Neural progenitor cell (in vitro differentiated cells): ENCODE measurements around the gene ARID5B. TPM values are rescaled to one million over a fixed set of nuclear protein-coding genes. Genes with fewer than 3 reads are reported as not detected.

Experiments used
- DNase-seq: peaks from one replicate; pipeline ENCODE4 v3.0.0-alpha.2; 2016; ENCODE audit warnings: low spot score
- H2AFZ ChIP-seq: fragments of 200-600 bp; sonication (generic); replicated peaks from 2 replicates; pipeline ENCODE4 v1.6.1; 2016; ENCODE audit warnings: antibody characterized with exemption
- H3F3A ChIP-seq: fragments of 200-600 bp; sonication (generic); 2 replicates; pipeline ENCODE4 v1.6.1; 2016; ENCODE audit warnings: antibody characterized with exemption, low read depth
- H3K27ac ChIP-seq: fragments of 200-600 bp; sonication (generic); 2 replicates; pipeline ENCODE4 v1.5.1; 2016; ENCODE audit warnings: mild to moderate bottlenecking
- H3K27me3 ChIP-seq: fragments of 200-600 bp; sonication (generic); 2 replicates; pipeline ENCODE4 v1.6.1; 2016; ENCODE audit warnings: mild to moderate bottlenecking, moderate library complexity
- H3K36me3 ChIP-seq: fragments of 200-600 bp; sonication (generic); 2 replicates; pipeline ENCODE4 v1.5.1; 2016
- H3K4me1 ChIP-seq: fragments of 200-600 bp; sonication (generic); 2 replicates; pipeline ENCODE4 v1.6.1; 2016; ENCODE audit warnings: mixed run types
- H3K4me2 ChIP-seq: fragments of 200-600 bp; sonication (generic); 2 replicates; pipeline ENCODE4 v1.6.1; 2016
- H3K4me3 ChIP-seq: fragments of 200-600 bp; sonication (generic); 2 replicates; pipeline ENCODE4 v1.5.1; 2016
- H3K79me2 ChIP-seq: fragments of 200-600 bp; sonication (generic); 2 replicates; pipeline ENCODE4 v1.6.1; 2016; ENCODE audit warnings: low read depth
- H3K9ac ChIP-seq: fragments of 200-600 bp; sonication (generic); 2 replicates; pipeline ENCODE4 v1.6.1; 2016
- H3K9me3 ChIP-seq: fragments of 200-600 bp; sonication (generic); 2 replicates; pipeline ENCODE4 v1.5.1; 2016; ENCODE audit warnings: low read depth
- H4K20me1 ChIP-seq: fragments of 200-600 bp; sonication (generic); 2 replicates; pipeline ENCODE4 v1.6.1; 2016; ENCODE audit warnings: low read depth
- H3K27ac Mint-ChIP-seq: 3 replicates; pipeline ENCODE4 v1.8.0; 2021; ENCODE audit warnings: mixed read lengths
- H3K27me3 Mint-ChIP-seq: 2 replicates; pipeline ENCODE4 v1.8.0; 2022; ENCODE audit warnings: low read depth, mild to moderate bottlenecking, inconsistent platforms, moderate library complexity, mixed read lengths; ENCODE audit not compliant: insufficient read depth
- H3K36me3 Mint-ChIP-seq: 3 replicates; pipeline ENCODE4 v1.8.0; 2021; ENCODE audit warnings: mixed read lengths
- H3K4me1 Mint-ChIP-seq: 3 replicates; pipeline ENCODE4 v1.8.0; 2021; ENCODE audit warnings: mixed read lengths
- H3K4me3 Mint-ChIP-seq: 3 replicates; pipeline ENCODE4 v1.8.0; 2021; ENCODE audit warnings: mild to moderate bottlenecking, moderate library complexity, mixed read lengths
- H3K9me3 Mint-ChIP-seq: 3 replicates; pipeline ENCODE4 v1.8.0; 2020; ENCODE audit warnings: mixed read lengths
- EZH2 ChIP-seq: fragments of 200-600 bp; sonication (generic); IDR thresholded peaks from 2 replicates; pipeline ENCODE4 v1.6.1; 2017; ENCODE audit warnings: antibody characterized with exemption, mild to moderate bottlenecking, moderate library complexity
- EZH2phosphoT487 ChIP-seq: fragments of 200-600 bp; sonication (generic); IDR thresholded peaks from 2 replicates; pipeline ENCODE4 v1.6.1; 2017; ENCODE audit warnings: antibody characterized with exemption
- total RNA-seq: library from RNA; depleted of rRNA; stranded (reverse); fragments of >200 nt; gene quantifications from 2 replicates; pipeline ENCODE4 v1.2.3, GENCODE V29; 2015; ENCODE audit warnings: low replicate concordance
- TF ChIP-seq, protein P1 (sequence below): fragments of 200-600 bp; sonication (generic); IDR thresholded peaks from 2 replicates; pipeline ENCODE4 v1.5.1; 2017; ENCODE audit warnings: antibody characterized with exemption, mild to moderate bottlenecking

ARID5B gene
- total RNA-seq, 1 donor from 2014 or later, result 1.5 TPM

DNA sequence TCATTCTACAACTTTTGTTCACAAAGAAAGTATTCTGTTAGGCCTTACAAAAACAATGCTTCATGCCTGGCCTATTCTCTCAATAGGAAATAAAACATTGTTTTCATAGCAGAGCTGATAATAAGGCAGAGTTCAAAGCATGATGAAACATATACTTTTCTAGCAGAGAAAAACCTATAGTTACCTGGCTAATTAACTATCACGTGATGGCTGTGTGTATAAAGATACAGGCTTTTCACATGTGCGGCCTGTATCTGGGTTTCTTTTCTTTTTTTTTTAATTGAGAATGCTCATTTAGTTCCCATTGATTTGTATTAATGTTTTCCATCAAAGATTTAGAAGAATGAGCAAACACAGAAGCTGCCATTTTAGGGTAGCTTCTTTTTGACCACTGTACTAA is 51.7 kb downstream of the ARID5B start:
- Histone ChIP-seq H3K9ac (no peak overlapping the region), H4K20me1 (no peaks in the 10 kb centered on the region), H3K4me2 (no peak overlapping the region), H3K36me3 (no peaks in the 10 kb centered on the region), H3K4me1 (no peaks in the 10 kb centered on the region), H3K9me3 (no peaks in the 10 kb centered on the region), H3K79me2 (no peaks in the 10 kb centered on the region), H2AFZ (no peak overlapping the region), H3K27ac (no peak overlapping the region), H3K4me3 (no peak overlapping the region), H3F3A (no peaks in the 10 kb centered on the region), H3K27me3 (no peaks in the 10 kb centered on the region)
- Mint-ChIP-seq H3K27me3 (no peaks in the 10 kb centered on the region), H3K27ac (no peak overlapping the region), H3K36me3 (peaks cover 4% of the 10 kb centered on the region), H3K4me3 (no peak overlapping the region), H3K9me3 (no peaks in the 10 kb centered on the region), H3K4me1 (no peaks in the 10 kb centered on the region)
- DNase-seq, result no peak
- TF ChIP-seq EZH2 (no peak), EZH2phosphoT487 (no peak)
- TF ChIP-seq, protein P1, sequence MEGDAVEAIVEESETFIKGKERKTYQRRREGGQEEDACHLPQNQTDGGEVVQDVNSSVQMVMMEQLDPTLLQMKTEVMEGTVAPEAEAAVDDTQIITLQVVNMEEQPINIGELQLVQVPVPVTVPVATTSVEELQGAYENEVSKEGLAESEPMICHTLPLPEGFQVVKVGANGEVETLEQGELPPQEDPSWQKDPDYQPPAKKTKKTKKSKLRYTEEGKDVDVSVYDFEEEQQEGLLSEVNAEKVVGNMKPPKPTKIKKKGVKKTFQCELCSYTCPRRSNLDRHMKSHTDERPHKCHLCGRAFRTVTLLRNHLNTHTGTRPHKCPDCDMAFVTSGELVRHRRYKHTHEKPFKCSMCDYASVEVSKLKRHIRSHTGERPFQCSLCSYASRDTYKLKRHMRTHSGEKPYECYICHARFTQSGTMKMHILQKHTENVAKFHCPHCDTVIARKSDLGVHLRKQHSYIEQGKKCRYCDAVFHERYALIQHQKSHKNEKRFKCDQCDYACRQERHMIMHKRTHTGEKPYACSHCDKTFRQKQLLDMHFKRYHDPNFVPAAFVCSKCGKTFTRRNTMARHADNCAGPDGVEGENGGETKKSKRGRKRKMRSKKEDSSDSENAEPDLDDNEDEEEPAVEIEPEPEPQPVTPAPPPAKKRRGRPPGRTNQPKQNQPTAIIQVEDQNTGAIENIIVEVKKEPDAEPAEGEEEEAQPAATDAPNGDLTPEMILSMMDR, result no peak

DNA sequence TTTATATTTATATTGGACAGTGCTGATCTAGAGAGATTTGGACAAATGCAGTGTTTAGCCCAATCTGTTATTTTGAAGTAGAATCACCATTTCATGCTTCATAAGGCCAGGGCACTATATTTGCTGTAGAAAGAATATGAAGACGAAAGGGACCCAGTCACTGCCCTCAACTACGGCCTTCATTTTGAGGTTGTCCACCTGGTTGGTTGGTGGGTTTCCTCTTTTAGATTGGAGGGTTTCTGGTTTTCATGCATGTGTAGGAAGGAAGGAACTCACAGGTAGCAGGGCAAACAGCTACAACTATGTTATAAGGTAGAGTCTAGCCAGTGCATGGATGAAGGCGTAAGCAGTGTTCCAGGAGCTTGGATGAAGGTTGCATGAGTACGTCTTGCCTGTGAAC is 56.3 kb downstream of the ARID5B start:
- no peak overlapping the region for H3K9ac ChIP-seq
- no peaks in the 10 kb centered on the region for H3K36me3 ChIP-seq
- H3K4me1 ChIP-seq, result no peaks in the 10 kb centered on the region
- no peak for DNase-seq
- no peaks in the 10 kb centered on the region for H3K4me1 Mint-ChIP-seq
- TF ChIP-seq, protein P1, result no peak
- TF ChIP-seq EZH2, result no peak
- TF ChIP-seq EZH2phosphoT487, result no peak
- H3K4me3 ChIP-seq, result no peak overlapping the region
- no peak overlapping the region for H3K4me3 Mint-ChIP-seq
- no peak overlapping the region for H3K27ac ChIP-seq
- no peak overlapping the region for H2AFZ ChIP-seq
- H3K9me3 Mint-ChIP-seq, result no peaks in the 10 kb centered on the region
- no peaks in the 10 kb centered on the region for H3K27me3 ChIP-seq
- H3K79me2 ChIP-seq, result no peaks in the 10 kb centered on the region
- no peaks in the 10 kb centered on the region for H4K20me1 ChIP-seq
- no peak overlapping the region for H3K4me2 ChIP-seq
- H3F3A ChIP-seq, result no peaks in the 10 kb centered on the region
- H3K36me3 Mint-ChIP-seq, result no peaks in the 10 kb centered on the region
- no peaks in the 10 kb centered on the region for H3K27me3 Mint-ChIP-seq
- H3K9me3 ChIP-seq, result no peaks in the 10 kb centered on the region
- H3K27ac Mint-ChIP-seq, result no peak overlapping the region

DNA sequence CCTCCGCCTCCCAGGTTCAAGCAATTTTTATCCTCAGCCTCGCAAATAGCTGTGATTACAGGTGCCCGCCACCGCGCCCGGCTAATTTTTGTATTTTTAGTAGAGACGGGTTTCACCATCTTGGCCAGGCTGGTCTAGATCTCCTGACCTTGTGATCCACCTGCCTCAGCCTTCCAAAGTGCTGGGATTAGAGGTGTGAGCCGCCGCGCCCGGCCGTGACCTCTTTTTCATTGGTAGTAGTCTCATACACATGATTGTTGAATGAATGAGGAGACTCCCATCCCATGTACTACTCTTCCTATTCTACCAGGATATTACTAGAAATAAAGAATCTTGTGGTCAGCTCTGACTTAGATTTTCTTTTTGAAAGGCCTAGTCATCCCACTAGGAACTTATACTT is 56.8 kb downstream of the ARID5B start:
- H3K79me2 ChIP-seq, result no peaks in the 10 kb centered on the region
- Mint-ChIP-seq H3K4me1 (no peaks in the 10 kb centered on the region), H3K27me3 (no peaks in the 10 kb centered on the region), H3K4me3 (no peak overlapping the region), H3K27ac (no peak overlapping the region), H3K9me3 (no peaks in the 10 kb centered on the region), H3K36me3 (no peaks in the 10 kb centered on the region)
- H3K36me3 ChIP-seq, result no peaks in the 10 kb centered on the region
- no peak overlapping the region for H3K4me2 ChIP-seq
- TF ChIP-seq, protein P1, result no peak
- no peak for TF ChIP-seq EZH2
- TF ChIP-seq EZH2phosphoT487, result no peak
- no peak for DNase-seq
- no peaks in the 10 kb centered on the region for H3K9me3 ChIP-seq
- no peak overlapping the region for H3K4me3 ChIP-seq
- no peaks in the 10 kb centered on the region for H4K20me1 ChIP-seq
- H3F3A ChIP-seq, result no peaks in the 10 kb centered on the region
- H3K27me3 ChIP-seq, result no peaks in the 10 kb centered on the region
- no peak overlapping the region for H3K27ac ChIP-seq
- no peaks in the 10 kb centered on the region for H3K4me1 ChIP-seq
- no peak overlapping the region for H2AFZ ChIP-seq
- H3K9ac ChIP-seq, result no peak overlapping the region

DNA sequence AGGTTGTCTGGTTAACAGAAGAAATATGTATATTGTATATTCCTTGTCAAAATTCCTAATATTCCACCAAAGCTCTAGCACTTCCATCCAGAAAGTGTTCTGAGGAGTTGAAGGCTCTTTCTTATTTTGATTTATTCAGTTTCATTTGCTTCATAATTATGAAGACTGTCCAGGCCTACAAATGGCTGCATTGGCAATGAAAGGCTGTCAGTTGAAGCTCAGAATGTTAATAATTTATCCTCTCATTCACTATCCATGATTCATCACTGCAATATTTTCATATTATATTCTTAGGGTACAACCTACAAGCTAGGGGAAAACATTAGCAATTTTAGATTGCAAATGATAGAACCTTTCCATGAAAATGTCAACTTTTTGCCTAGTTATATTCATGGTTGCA is 57.3 kb downstream of the ARID5B start:
- no peaks in the 10 kb centered on the region for H3K36me3 ChIP-seq
- no peaks in the 10 kb centered on the region for H3K79me2 ChIP-seq
- TF ChIP-seq EZH2phosphoT487, result no peak
- H3K9ac ChIP-seq, result no peak overlapping the region
- H3K9me3 Mint-ChIP-seq, result no peaks in the 10 kb centered on the region
- H3K27ac ChIP-seq, result no peak overlapping the region
- DNase-seq, result no peak
- H3K4me3 Mint-ChIP-seq, result no peak overlapping the region
- H3K27me3 ChIP-seq, result no peaks in the 10 kb centered on the region
- H3K9me3 ChIP-seq, result no peaks in the 10 kb centered on the region
- no peaks in the 10 kb centered on the region for H3K36me3 Mint-ChIP-seq
- no peaks in the 10 kb centered on the region for H3F3A ChIP-seq
- no peaks in the 10 kb centered on the region for H4K20me1 ChIP-seq
- H3K27ac Mint-ChIP-seq, result no peak overlapping the region
- no peak overlapping the region for H3K4me3 ChIP-seq
- no peaks in the 10 kb centered on the region for H3K4me1 Mint-ChIP-seq
- H3K4me2 ChIP-seq, result no peak overlapping the region
- H2AFZ ChIP-seq, result no peak overlapping the region
- no peaks in the 10 kb centered on the region for H3K4me1 ChIP-seq
- no peaks in the 10 kb centered on the region for H3K27me3 Mint-ChIP-seq
